Esophagus muscularis mucosa (tissue), 3 donors: Measurements from ENCODE around the gene TIPRL.

Source experiments
- POLR2A ChIP-seq: fragments of 450-650 bp; IDR thresholded peaks from one replicate; pipeline ENCODE4 v1.6.1; 2017; ENCODE audit warnings: antibody characterized with exemption, moderate library complexity, mild to moderate bottlenecking, low read depth
- POLR2AphosphoS5 ChIP-seq, 2 donors: sonication (generic); formaldehyde crosslinking; IDR thresholded peaks; one replicate each; pipeline ENCODE4 v1.6.1; 2017; ENCODE audit warnings: antibody characterized with exemption in 2 of 2
- TF ChIP-seq, protein P1 (sequence below), 3 experiments: fragments of 200-600 bp in 2 of 3; fragments of 450-650 bp in 1 of 3; sonication (generic) in 2 of 3; IDR thresholded peaks; one replicate each; pipeline ENCODE4 v1.5.1; 2017 to 2019; ENCODE audit warnings: antibody characterized with exemption in 3 of 3, mild to moderate bottlenecking in 2 of 3, moderate library complexity in 1 of 3

DNA sequence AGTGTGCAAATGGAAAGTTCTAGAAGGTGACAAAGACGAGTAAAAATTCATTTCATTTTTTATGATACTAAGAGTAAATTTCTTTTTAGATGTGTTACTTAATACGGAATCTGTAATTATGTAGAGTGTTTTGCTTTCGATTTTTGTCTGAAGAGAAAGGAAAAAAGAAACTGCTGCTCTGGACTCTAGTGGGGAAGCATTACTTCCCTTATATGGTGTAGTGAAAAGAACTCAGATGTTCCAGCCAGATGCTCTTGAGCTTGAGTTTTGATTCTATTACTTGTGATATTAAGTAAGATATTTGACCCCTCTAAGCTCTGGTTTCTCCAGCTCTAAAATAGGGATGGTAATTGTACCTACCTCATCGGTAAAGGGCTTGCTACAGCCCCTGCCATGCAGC, 29.8 kb upstream of the TIPRL start:
- no peak for TF ChIP-seq POLR2AphosphoS5 (IDR thresholded peaks at IDR 0.05)
- TF ChIP-seq, protein P1, sequence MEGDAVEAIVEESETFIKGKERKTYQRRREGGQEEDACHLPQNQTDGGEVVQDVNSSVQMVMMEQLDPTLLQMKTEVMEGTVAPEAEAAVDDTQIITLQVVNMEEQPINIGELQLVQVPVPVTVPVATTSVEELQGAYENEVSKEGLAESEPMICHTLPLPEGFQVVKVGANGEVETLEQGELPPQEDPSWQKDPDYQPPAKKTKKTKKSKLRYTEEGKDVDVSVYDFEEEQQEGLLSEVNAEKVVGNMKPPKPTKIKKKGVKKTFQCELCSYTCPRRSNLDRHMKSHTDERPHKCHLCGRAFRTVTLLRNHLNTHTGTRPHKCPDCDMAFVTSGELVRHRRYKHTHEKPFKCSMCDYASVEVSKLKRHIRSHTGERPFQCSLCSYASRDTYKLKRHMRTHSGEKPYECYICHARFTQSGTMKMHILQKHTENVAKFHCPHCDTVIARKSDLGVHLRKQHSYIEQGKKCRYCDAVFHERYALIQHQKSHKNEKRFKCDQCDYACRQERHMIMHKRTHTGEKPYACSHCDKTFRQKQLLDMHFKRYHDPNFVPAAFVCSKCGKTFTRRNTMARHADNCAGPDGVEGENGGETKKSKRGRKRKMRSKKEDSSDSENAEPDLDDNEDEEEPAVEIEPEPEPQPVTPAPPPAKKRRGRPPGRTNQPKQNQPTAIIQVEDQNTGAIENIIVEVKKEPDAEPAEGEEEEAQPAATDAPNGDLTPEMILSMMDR (IDR thresholded peaks at IDR 0.05): no peak
- no peak for TF ChIP-seq POLR2A
